NK-92 treated with Interleukin-12 subunit alpha and Interleukin-12 subunit beta, amount 100 ng/mL, for 24 hours (cell line): ENCODE data around the gene KIF2A.

Experiments used
- DNase-seq: peaks from one replicate; lab custom pipeline; 2025; lab: John Stamatoyannopoulos, UW

KIF2A gene

GRCh38 chr5:62305715-62306322 lies at the start of gene KIF2A:
Gene KIF2A (plus strand): TSS chr5:62306206. CDS start chr5:62306473, 267 bp downstream.
- peak; percentile 94 for DNase-seq

DNA sequence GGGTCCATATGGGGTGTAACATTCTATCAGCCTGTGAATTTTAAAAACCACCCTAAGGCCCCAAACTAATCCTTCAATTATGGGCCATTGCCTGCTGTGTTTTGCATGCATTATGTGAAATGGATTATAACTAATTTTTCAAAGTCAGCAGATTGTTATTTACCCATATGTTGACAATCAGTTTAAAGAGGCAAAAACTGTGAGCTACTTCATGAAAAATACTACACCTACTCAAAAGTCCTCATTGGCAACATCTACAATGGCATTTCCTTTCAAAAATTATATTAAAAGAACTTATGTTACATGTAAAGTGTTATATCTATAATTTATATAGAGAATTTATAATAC lies 49.0 kb upstream of the KIF2A start:
- no peak for DNase-seq

GRCh38 chr5:62258654-62259053 lies 47.4 kb upstream of the KIF2A start:
- no peak for DNase-seq

DNA sequence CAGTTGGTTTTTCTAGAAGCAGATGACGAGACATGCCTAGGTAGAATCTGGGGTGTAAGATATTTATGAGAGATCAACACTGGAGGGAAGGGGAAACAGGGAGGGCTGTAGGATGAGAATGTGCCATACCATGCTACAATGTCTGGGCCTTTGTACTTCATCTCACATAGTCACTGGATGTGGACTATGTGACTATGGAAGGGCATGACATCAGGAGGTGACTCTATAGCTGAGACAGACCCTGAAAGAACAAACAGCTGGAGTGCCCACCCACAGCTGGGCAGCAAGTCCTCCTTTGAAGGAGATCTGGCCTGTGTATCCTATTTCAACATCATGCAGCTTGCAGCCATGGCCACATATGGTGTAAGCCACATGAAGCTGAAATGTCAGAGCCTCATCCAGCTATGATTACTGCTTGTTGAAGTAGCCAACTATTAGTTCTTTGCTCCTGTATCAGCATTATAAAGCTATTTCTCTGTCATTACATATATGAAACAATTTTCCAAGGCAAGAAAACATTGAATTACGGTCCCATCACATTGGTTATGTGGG lies 46.2 kb upstream of the KIF2A start:
- no peak for DNase-seq

DNA sequence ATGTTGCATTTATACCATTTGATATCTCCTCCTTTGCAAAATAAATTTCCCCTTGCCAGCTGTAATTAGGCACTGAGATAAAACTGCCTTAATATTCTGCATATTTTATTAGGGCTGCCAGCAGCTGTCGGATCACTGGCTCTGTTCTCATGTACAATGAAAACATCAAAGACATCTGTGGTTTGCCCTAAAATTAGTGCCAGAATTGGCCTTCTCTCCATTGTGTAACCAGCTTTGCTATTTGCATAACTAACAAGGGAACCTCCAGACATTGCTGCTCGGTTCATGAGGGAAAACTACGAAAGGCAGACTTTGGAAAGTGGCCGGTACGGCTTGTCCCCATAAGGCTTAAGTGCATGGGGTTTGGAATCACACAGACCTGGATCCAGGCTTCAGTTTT lies 45.5 kb upstream of the KIF2A start:
- no peak for DNase-seq

DNA sequence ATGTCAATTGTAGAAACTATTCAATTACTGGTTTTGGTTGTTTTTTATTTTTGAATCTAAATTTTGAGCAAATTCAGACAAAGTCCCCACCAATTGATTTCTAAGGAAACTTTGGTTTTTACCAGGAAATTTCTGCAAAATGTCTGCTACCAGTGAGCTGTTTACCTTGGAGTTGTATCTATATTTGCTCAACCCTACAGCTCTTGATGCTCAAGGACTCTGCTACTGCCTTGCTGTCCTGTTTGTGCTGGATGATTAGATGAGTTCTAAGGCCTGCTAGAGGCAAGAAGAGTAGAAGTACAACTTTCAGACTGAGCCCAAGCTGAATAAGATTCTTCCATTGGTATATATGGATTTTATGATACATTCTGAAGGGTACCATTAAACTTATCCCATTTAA lies 42.6 kb upstream of the KIF2A start:
- no peak for DNase-seq

GRCh38 chr5:62265648-62266112 lies 40.3 kb upstream of the KIF2A start:
- DNase-seq: no peak

GRCh38 chr5:62266573-62266972 lies 39.4 kb upstream of the KIF2A start:
- DNase-seq: no peak

DNA sequence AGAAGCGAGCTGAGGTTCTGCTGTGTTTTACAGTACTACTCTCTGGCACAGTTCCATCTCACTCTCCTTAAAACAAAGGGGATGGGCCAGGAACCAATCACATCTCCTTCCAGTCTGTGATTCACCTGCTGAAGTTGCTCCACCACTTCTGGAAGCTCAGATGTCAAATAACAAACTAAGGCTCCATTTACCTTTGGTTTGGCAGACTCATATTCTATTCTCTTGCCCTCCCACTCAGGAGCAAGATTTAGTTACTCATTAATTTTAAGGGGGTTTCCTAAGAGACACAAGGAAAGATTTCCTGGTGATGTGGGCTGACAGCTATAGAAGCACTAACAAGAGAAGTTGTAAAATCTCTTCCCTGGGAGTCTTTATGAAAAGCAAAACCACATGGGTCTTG lies 37.8 kb upstream of the KIF2A start:
- no peak for DNase-seq

- no peak for DNase-seq
Measured at GRCh38 chr5:62268792-62269191, 37.2 kb upstream of the KIF2A start.

DNA sequence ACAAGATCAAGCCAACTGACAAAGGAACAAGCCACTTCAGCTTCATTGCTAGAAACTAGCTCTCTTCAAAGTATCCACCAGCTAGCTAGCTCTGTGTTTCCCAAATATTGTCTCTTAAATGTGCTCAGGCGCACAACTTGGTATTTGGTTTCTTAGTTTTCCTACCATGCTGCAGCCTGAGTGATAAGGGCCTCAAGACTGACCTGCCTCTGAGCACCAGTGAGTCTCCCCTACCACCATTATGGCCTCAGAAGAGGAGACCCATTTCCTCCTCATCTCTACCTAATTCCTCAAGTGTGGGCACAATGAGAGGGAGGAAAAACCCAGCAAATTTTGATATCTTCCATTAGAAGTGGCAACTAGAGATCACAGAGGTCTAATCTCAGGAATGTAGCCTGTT lies 34.6 kb upstream of the KIF2A start:
- DNase-seq: no peak

DNA sequence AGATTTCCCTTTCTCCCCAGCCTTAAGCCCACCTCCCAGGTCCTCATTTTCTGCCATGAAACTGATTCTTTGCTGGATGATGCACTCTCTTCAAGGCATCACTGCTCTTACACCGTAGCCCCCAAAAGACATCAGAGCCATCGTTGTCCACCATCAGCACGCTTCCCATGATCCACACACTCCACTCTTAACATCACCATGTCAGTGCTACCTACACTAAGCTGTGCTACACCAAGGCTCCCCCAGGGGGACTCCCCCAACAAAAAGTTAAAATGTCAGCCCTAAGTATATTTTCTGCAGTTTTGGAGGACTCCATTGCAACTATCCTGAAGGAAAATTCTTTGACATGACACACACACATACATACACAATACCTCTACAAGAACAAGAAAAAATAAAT lies 34.1 kb upstream of the KIF2A start:
- DNase-seq: no peak

DNA sequence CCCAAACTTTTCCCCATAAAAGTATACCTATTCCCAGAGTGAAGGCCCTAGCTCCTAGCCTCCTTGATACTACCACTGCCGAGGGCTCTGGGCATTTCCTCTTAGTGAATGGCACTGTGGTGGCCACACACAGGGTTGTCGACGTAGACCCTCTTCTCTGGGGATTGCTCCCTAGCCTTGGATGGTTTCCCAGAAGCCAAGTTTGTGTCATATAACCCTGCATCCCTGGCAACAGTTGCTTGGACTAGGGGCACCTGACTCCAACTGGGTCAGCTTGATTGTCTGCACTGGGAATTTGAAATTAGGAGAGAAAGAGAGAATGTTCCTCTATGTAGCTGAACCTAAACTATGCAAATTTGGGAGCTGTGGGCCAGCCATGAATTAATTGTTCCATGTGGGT lies 32.3 kb upstream of the KIF2A start:
- DNase-seq: no peak

DNA sequence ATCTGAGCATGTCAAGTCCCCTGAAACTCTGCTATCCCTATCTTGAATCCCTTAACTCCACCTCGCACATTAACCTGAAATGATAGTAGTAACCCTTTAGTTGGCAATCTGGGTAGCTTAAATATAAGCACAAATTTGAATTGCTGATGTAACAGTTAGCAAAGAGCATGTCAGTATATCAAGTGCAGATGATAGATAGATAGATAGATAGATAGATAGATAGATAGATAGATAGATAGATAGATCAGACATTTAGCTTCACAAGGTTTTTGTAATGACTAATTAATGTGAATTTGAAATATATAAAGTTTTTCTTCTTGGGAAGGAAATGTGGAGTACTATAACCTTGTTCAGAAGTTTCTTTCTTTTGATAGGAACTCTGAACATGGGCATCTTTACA lies 30.4 kb upstream of the KIF2A start:
- no peak for DNase-seq

GRCh38 chr5:62281411-62281810 lies 24.6 kb upstream of the KIF2A start:
- no peak for DNase-seq

- no peak for DNase-seq
Measured at GRCh38 chr5:62282064-62282463, 23.9 kb upstream of the KIF2A start.

GRCh38 chr5:62283005-62283404 lies 23.0 kb upstream of the KIF2A start:
- DNase-seq: no peak

GRCh38 chr5:62283861-62284260 lies 22.1 kb upstream of the KIF2A start:
- no peak for DNase-seq

- DNase-seq: peak; percentile 82
Measured at GRCh38 chr5:62284946-62285891, 20.8 kb upstream of the KIF2A start.

DNA sequence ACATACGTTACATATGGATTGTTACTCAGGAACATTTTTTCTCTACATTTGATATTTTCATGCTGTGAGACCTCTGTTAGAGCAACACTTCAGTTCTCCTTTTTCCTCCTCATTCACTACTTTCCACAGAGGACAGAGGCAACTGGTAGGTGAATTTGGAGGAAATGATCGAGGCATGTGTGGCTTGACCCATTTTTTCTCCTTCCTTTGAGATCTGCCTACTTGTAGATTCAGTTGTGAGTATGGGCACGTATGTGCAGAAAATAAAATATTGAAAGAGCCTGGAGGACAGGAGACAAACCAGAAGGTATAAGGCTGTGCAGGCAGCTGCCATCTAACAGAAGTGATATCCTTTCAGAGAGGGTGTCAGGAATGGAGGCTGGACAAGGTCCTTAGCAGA lies 19.2 kb upstream of the KIF2A start:
- no peak for DNase-seq

DNA sequence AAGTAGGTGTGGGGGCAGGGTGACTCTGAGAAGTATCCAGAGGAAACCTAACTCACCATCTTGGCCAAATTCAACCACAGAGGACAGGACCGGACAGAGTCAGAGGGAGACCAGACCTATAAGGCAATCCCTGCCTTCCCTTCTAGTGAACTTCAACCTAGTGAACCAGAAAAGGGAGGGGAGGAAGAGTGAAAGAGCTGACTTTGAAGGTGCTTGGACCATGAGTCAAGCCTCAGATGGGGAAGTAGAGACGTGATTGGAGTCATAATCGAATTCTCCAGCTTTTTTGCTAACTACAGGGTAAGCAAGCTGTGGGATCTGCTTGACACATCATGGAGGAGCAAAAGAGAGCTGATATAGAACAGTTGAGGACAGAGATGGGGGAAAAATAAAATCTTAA lies 18.8 kb upstream of the KIF2A start:
- no peak for DNase-seq

DNA sequence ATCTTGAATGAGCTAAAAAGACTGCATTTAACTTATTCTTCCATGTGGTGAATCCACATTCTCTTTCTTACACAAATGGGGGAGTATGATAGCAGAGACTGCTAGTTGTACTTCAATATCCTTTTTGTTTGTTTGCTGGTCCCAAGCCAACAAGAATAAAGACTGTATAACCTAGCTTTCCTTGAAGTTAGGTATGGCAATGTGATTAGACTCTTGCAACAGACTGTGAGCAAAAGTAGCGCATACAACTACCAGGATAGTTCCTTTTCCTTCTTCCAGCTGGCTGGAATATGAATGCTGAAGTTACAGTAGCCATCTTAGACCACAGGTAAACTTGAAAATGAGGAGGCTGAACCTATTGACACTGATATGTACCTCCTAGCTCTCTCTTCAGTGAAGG lies 17.9 kb upstream of the KIF2A start:
- DNase-seq: no peak

DNA sequence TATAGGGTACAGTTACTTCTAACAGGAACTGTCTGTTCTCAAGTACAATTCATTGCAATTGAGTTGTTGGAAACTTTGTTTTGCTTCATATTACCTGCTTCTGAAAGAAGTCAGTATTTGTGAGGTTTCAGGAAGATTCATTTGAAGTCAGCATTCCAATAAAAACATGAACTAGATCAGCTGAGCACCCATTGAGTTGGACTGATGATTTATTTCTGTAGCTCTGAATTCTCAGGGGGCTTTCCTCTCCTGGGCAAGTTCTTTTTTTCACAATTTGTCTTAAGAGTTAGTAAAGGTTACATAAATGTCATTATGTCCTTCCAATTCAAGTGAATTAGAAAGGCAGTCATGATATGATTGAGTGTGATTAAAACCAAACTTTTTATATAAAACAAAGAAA lies 16.2 kb upstream of the KIF2A start:
- no peak for DNase-seq
